Measurements from ENCODE around the gene CDKN1C.

The CDKN1C gene

GRCh38 chr11:2867142-2867541 is 18.4 kb downstream of the CDKN1C start:
- DNase-seq, result no peak

GRCh38 chr11:2865922-2866577 is 19.5 kb downstream of the CDKN1C start:
- DNase-seq, result no peak

GRCh38 chr11:2864901-2865300 is 20.7 kb downstream of the CDKN1C start:
- DNase-seq, result no peak

GRCh38 chr11:2863276-2863618 is 22.3 kb downstream of the CDKN1C start:
- no peak for DNase-seq

- DNase-seq, result no peak
Measured at GRCh38 chr11:2862395-2863275, 22.9 kb downstream of the CDKN1C start.

- peak; percentile 44 for DNase-seq
Measured at GRCh38 chr11:2860636-2861035, 24.9 kb downstream of the CDKN1C start.

GRCh38 chr11:2859699-2860037 is 25.9 kb downstream of the CDKN1C start:
- DNase-seq, result no peak

- no peak for DNase-seq
Measured at GRCh38 chr11:2858995-2859698, 26.4 kb downstream of the CDKN1C start.

GRCh38 chr11:2857918-2858317 is 27.7 kb downstream of the CDKN1C start:
- DNase-seq, result no peak

GRCh38 chr11:2857276-2857675 is 28.3 kb downstream of the CDKN1C start:
- DNase-seq, result no peak

GRCh38 chr11:2855162-2855561 is 30.4 kb downstream of the CDKN1C start:
- DNase-seq, result no peak

- no peak for DNase-seq
Measured at GRCh38 chr11:2853997-2854560, 31.5 kb downstream of the CDKN1C start.

- DNase-seq, result no peak
Measured at GRCh38 chr11:2853401-2853800, 32.2 kb downstream of the CDKN1C start.

GRCh38 chr11:2849994-2850770 is 35.4 kb downstream of the CDKN1C start:
- DNase-seq, result no peak

- no peak for DNase-seq
Measured at GRCh38 chr11:2848497-2848896, 37.1 kb downstream of the CDKN1C start.

GRCh38 chr11:2847561-2847960 is 38.0 kb downstream of the CDKN1C start:
- no peak for DNase-seq

- no peak for DNase-seq
Measured at GRCh38 chr11:2846470-2846869, 39.1 kb downstream of the CDKN1C start.

- DNase-seq, result no peak
Measured at GRCh38 chr11:2846056-2846455, 39.5 kb downstream of the CDKN1C start.

GRCh38 chr11:2844996-2845395 is 40.6 kb downstream of the CDKN1C start:
- no peak for DNase-seq

GRCh38 chr11:2844116-2844842 is 41.3 kb downstream of the CDKN1C start:
- DNase-seq, result no peak

- no peak for DNase-seq
Measured at GRCh38 chr11:2843551-2843950, 42.0 kb downstream of the CDKN1C start.

- DNase-seq, result no peak
Measured at GRCh38 chr11:2842876-2843275, 42.7 kb downstream of the CDKN1C start.

All from NCI-H226 (cell line).